OCI-LY1 (cell line): ENCODE measurements around the gene MEIOSIN.

Experiments used
- H2AFZ ChIP-seq: fragments of 200-600 bp; sonication (generic), shearing (Covaris generic); 2 replicates; pipeline ENCODE4 v1.6.0; 2014; ENCODE audit warnings: antibody characterized with exemption, mild to moderate bottlenecking, low read length
- H3F3A ChIP-seq: fragments of 200-600 bp; sonication (generic), shearing (Covaris generic); 2 replicates; pipeline ENCODE4 v1.6.0; 2014; ENCODE audit warnings: mild to moderate bottlenecking, antibody characterized with exemption, low read length, moderate library complexity; ENCODE audit not compliant: insufficient read depth
- H3K27ac ChIP-seq: fragments of 200-600 bp; sonication (generic); 2 replicates; pipeline ENCODE4 v1.5.1; 2014; ENCODE audit warnings: low read length, mixed run types, mild to moderate bottlenecking, low read depth; ENCODE audit not compliant: poor library complexity, severe bottlenecking
- H3K27me3 ChIP-seq: fragments of 200-600 bp; sonication (generic); 2 replicates; pipeline ENCODE4 v1.6.0; 2014; ENCODE audit warnings: antibody characterized with exemption, mild to moderate bottlenecking, low read length, moderate library complexity; ENCODE audit not compliant: insufficient read depth
- H3K36me3 ChIP-seq: fragments of 200-600 bp; sonication (generic); 2 replicates; pipeline ENCODE4 v1.6.1; 2014; ENCODE audit warnings: mild to moderate bottlenecking, antibody characterized with exemption, low read length, moderate library complexity, mixed read lengths; ENCODE audit not compliant: insufficient read depth
- H3K4me1 ChIP-seq: fragments of 200-600 bp; sonication (generic); 2 replicates; pipeline ENCODE4 v1.5.1; 2014; ENCODE audit warnings: mild to moderate bottlenecking, low read length, moderate library complexity; ENCODE audit not compliant: insufficient read depth, severe bottlenecking
- H3K4me2 ChIP-seq: fragments of 200-600 bp; sonication (generic), shearing (Covaris generic); 2 replicates; pipeline ENCODE4 v1.6.1; 2014; ENCODE audit warnings: low read length
- H3K4me3 ChIP-seq: fragments of 200-600 bp; sonication (generic); 2 replicates; pipeline ENCODE4 v1.5.1; 2014; ENCODE audit warnings: low read length, low read depth, mild to moderate bottlenecking, mixed read lengths; ENCODE audit not compliant: poor library complexity, severe bottlenecking
- H3K79me2 ChIP-seq: fragments of 200-600 bp; shearing (Covaris generic); 2 replicates; pipeline ENCODE4 v1.6.1; 2016; ENCODE audit warnings: mixed run types, low read length, mixed read lengths; ENCODE audit not compliant: insufficient read depth
- H3K9ac ChIP-seq: fragments of 200-600 bp; sonication (generic), shearing (Covaris generic); 2 replicates; pipeline ENCODE4 v1.6.1; 2014; ENCODE audit warnings: mild to moderate bottlenecking, low read length, mixed read lengths
- H3K9me2 ChIP-seq: fragments of 200-600 bp; sonication (generic), shearing (Covaris generic); 2 replicates; pipeline ENCODE4 v1.6.1; 2014; ENCODE audit warnings: low read depth, mild to moderate bottlenecking, low read length, mixed read lengths
- H3K9me3 ChIP-seq: fragments of 200-600 bp; shearing (Covaris generic); 2 replicates; pipeline ENCODE4 v1.6.1; 2014; ENCODE audit warnings: low read length, mixed read lengths
- H4K20me1 ChIP-seq: fragments of 200-600 bp; sonication (generic), shearing (Covaris generic); 2 replicates; pipeline ENCODE4 v1.6.0; 2016; ENCODE audit warnings: mild to moderate bottlenecking, low read length; ENCODE audit not compliant: insufficient read depth
- CTCF ChIP-seq: fragments of 200-600 bp; sonication (generic), shearing (Covaris generic); IDR thresholded peaks from 2 replicates; pipeline ENCODE4 v1.5.1; 2017; ENCODE audit warnings: mild to moderate bottlenecking, antibody characterized with exemption, low read length, moderate library complexity, mixed read lengths
- EZH2 ChIP-seq: fragments of 200-600 bp; sonication (generic), shearing (Covaris generic); IDR thresholded peaks from 2 replicates; pipeline ENCODE4 v1.8.0; 2017; ENCODE audit warnings: borderline replicate concordance, mixed run types, mild to moderate bottlenecking, antibody characterized with exemption, low read length, moderate library complexity, mixed read lengths

MEIOSIN gene

GRCh38 chr19:45713141-45713540 is 20.1 kb upstream of the MEIOSIN start:
- H3K79me2 ChIP-seq: peaks cover 21% of the 10 kb centered on the region
- TF ChIP-seq CTCF (no peak), EZH2 (no peak)

GRCh38 chr19:45715139-45715538 is 18.1 kb upstream of the MEIOSIN start:
- Histone ChIP-seq H3K79me2 (peaks cover 21% of the 10 kb centered on the region), H3K9ac (peak overlapping the region; percentile 19; the same call in 1 of the 2 replicates), H3F3A (no peaks in the 10 kb centered on the region), H3K9me2 (no peaks in the 10 kb centered on the region), H3K4me1 (peaks cover 45% of the 10 kb centered on the region), H3K36me3 (peaks cover 26% of the 10 kb centered on the region), H4K20me1 (no peaks in the 10 kb centered on the region), H3K4me3 (peak overlapping the region; percentile 76), H3K4me2 (peak overlapping the region; percentile 41), H3K9me3 (no peaks in the 10 kb centered on the region), H2AFZ (no peak overlapping the region), H3K27ac (peak overlapping the region; percentile 65), H3K27me3 (no peaks in the 10 kb centered on the region)
- TF ChIP-seq CTCF (no peak), EZH2 (no peak)

More at GRCh38 chr19:45713141-45713540, 20.1 kb upstream of the MEIOSIN start:
- Histone ChIP-seq H3K9me2 (no peaks in the 10 kb centered on the region), H3K9ac (no peak overlapping the region), H2AFZ (no peak overlapping the region), H3K4me2 (no peak overlapping the region), H3F3A (peaks cover 5% of the 10 kb centered on the region; the same call in 1 of the 2 replicates), H3K9me3 (no peaks in the 10 kb centered on the region), H3K4me1 (peaks cover 41% of the 10 kb centered on the region), H3K36me3 (peaks cover 26% of the 10 kb centered on the region), H4K20me1 (no peaks in the 10 kb centered on the region), H3K27me3 (no peaks in the 10 kb centered on the region), H3K4me3 (no peak overlapping the region), H3K27ac (no peak overlapping the region)

- peak overlapping the region; percentile 83 for H3K4me2 ChIP-seq
- H3K9me3 ChIP-seq: no peaks in the 10 kb centered on the region
- H3K4me1 ChIP-seq: peaks cover 33% of the 10 kb centered on the region
- peaks cover 21% of the 10 kb centered on the region for H3K79me2 ChIP-seq
- H3K4me3 ChIP-seq: peak overlapping the region; percentile 76
- peak overlapping the region; percentile 65 for H3K27ac ChIP-seq
- peak overlapping the region; percentile 96 for H3K9ac ChIP-seq
- no peaks in the 10 kb centered on the region for H3F3A ChIP-seq
- TF ChIP-seq CTCF: no peak
- TF ChIP-seq EZH2: no peak
- no peak overlapping the region for H2AFZ ChIP-seq
- H3K27me3 ChIP-seq: no peaks in the 10 kb centered on the region
- no peaks in the 10 kb centered on the region for H3K9me2 ChIP-seq
- H4K20me1 ChIP-seq: no peaks in the 10 kb centered on the region
- peaks cover 18% of the 10 kb centered on the region for H3K36me3 ChIP-seq
Measured at GRCh38 chr19:45716359-45717130, 16.7 kb upstream of the MEIOSIN start.
